Measurements from ENCODE around the gene DNAJA1.

The DNAJA1 gene

GRCh38 chr9:33029231-33029786 lies 4.2 kb downstream of the DNAJA1 start:
- no CpG with 5 or more reads among the region's 4 CpGs for WGBS (ENCODE audit: extremely low coverage, insufficient coverage, insufficient read length)
- Histone ChIP-seq H3K9me3 (ENCODE audit: insufficient read depth, low read depth, low read length) (no peaks in the 10 kb centered on the region), H3K79me1 (ENCODE audit: low read length) (peaks cover 12% of the 10 kb centered on the region), H4K12ac (ENCODE audit: low read depth, low read length) (no peak overlapping the region), H4K8ac (ENCODE audit: low read depth, low read length) (no peak overlapping the region), H2BK12ac (ENCODE audit: low read length) (no peak overlapping the region), H2BK5ac (ENCODE audit: low read depth, low read length, poor library complexity) (no peak overlapping the region), H3K4ac (ENCODE audit: low read depth, low read length) (peak overlapping the region; percentile 62), H3K14ac (ENCODE audit: low read length) (no peak overlapping the region), H3K27me3 (ENCODE audit: insufficient read depth, low read length) (no peaks in the 10 kb centered on the region), H4K91ac (ENCODE audit: low read depth, low read length) (no peak overlapping the region), H3K23ac (ENCODE audit: low read length) (no peak overlapping the region), H2AFZ (ENCODE audit: insufficient read depth, low read length, poor library complexity) (no peak overlapping the region), H3K79me2 (ENCODE audit: control insufficient read depth, insufficient read depth, low read length, poor library complexity) (peaks cover 21% of the 10 kb centered on the region), H2AK5ac (ENCODE audit: low read length) (no peak overlapping the region), H3K4me3 (ENCODE audit: low read depth, low read length) (no peak overlapping the region), H3K9ac (ENCODE audit: low read length) (no peak overlapping the region), H3K27ac (ENCODE audit: low read depth, low read length) (no peak overlapping the region), H3K4me1 (ENCODE audit: control insufficient read depth in 1 of 2, insufficient read depth in 2 of 2, low read length in 2 of 2) (no peaks in the 10 kb centered on the region), H2BK120ac (ENCODE audit: insufficient read depth, low read length, poor library complexity) (no peak overlapping the region), H3K36me3 (ENCODE audit: control insufficient read depth in 1 of 2, insufficient read depth in 2 of 2, low read length in 2 of 2) (peaks cover 18 to 28% of the 10 kb centered on the region in 2 experiments), H3K4me2 (ENCODE audit: low read length) (no peak overlapping the region), H3K18ac (ENCODE audit: low read length) (no peak overlapping the region)
- peak; percentile 54 to 95 for DNase-seq

- Histone ChIP-seq H3K14ac (ENCODE audit: low read length) (no peak overlapping the region), H4K8ac (ENCODE audit: low read depth, low read length) (no peak overlapping the region), H3K36me3 (ENCODE audit: control insufficient read depth in 1 of 2, insufficient read depth in 2 of 2, low read length in 2 of 2) (peaks cover 23 to 35% of the 10 kb centered on the region in 2 experiments), H3K9ac (ENCODE audit: low read length) (no peak overlapping the region), H3K79me1 (ENCODE audit: low read length) (peaks cover 5% of the 10 kb centered on the region), H2BK120ac (ENCODE audit: insufficient read depth, low read length, poor library complexity) (no peak overlapping the region), H3K27me3 (ENCODE audit: insufficient read depth, low read length) (no peaks in the 10 kb centered on the region), H3K4me2 (ENCODE audit: low read length) (no peak overlapping the region), H3K27ac (ENCODE audit: low read depth, low read length) (no peak overlapping the region), H2BK12ac (ENCODE audit: low read length) (no peak overlapping the region), H2BK5ac (ENCODE audit: low read depth, low read length, poor library complexity) (no peak overlapping the region), H4K12ac (ENCODE audit: low read depth, low read length) (no peak overlapping the region), H3K4me1 (ENCODE audit: control insufficient read depth in 1 of 2, insufficient read depth in 2 of 2, low read length in 2 of 2) (no peaks in the 10 kb centered on the region), H3K79me2 (ENCODE audit: control insufficient read depth, insufficient read depth, low read length, poor library complexity) (peaks cover 14% of the 10 kb centered on the region), H3K18ac (ENCODE audit: low read length) (no peak overlapping the region), H2AK5ac (ENCODE audit: low read length) (no peak overlapping the region), H3K23ac (ENCODE audit: low read length) (no peak overlapping the region), H4K91ac (ENCODE audit: low read depth, low read length) (no peak overlapping the region), H2AFZ (ENCODE audit: insufficient read depth, low read length, poor library complexity) (no peak overlapping the region), H3K4ac (ENCODE audit: low read depth, low read length) (no peak overlapping the region), H3K9me3 (ENCODE audit: insufficient read depth, low read depth, low read length) (no peaks in the 10 kb centered on the region), H3K4me3 (ENCODE audit: low read depth, low read length) (no peak overlapping the region)
- 100% methylated on average over 2 of the region's 5 CpGs for WGBS (ENCODE audit: extremely low coverage, insufficient coverage, insufficient read length)
- peak in 1 of 2 donors; percentile 27 for DNase-seq
Observed at GRCh38 chr9:33030285-33030684, 5.2 kb downstream of the DNAJA1 start.

GRCh38 chr9:33032292-33032691 lies 7.2 kb downstream of the DNAJA1 start:
- no peak overlapping the region for H2BK5ac ChIP-seq (ENCODE audit: low read depth, low read length, poor library complexity)
- H3K4me1 ChIP-seq (ENCODE audit: control insufficient read depth in 1 of 2, insufficient read depth in 2 of 2, low read length in 2 of 2): no peaks in the 10 kb centered on the region
- no peak overlapping the region for H3K4me2 ChIP-seq (ENCODE audit: low read length)
- H2AK5ac ChIP-seq (ENCODE audit: low read length): no peak overlapping the region
- peaks cover 31 to 52% of the 10 kb centered on the region in 2 experiments for H3K36me3 ChIP-seq (ENCODE audit: control insufficient read depth in 1 of 2, insufficient read depth in 2 of 2, low read length in 2 of 2)
- DNase-seq: peak in 1 of 2 donors; percentile 38
- H3K9me3 ChIP-seq (ENCODE audit: insufficient read depth, low read depth, low read length): no peaks in the 10 kb centered on the region
- H3K4me3 ChIP-seq (ENCODE audit: low read depth, low read length): no peak overlapping the region
- peaks cover 3% of the 10 kb centered on the region for H3K79me2 ChIP-seq (ENCODE audit: control insufficient read depth, insufficient read depth, low read length, poor library complexity)
- no peak overlapping the region for H3K27ac ChIP-seq (ENCODE audit: low read depth, low read length)
- no peak overlapping the region for H2BK120ac ChIP-seq (ENCODE audit: insufficient read depth, low read length, poor library complexity)
- H2BK12ac ChIP-seq (ENCODE audit: low read length): no peak overlapping the region
- H3K4ac ChIP-seq (ENCODE audit: low read depth, low read length): no peak overlapping the region
- no peak overlapping the region for H4K12ac ChIP-seq (ENCODE audit: low read depth, low read length)
- no peak overlapping the region for H3K23ac ChIP-seq (ENCODE audit: low read length)
- no peak overlapping the region for H3K18ac ChIP-seq (ENCODE audit: low read length)
- no peak overlapping the region for H3K14ac ChIP-seq (ENCODE audit: low read length)
- H2AFZ ChIP-seq (ENCODE audit: insufficient read depth, low read length, poor library complexity): no peak overlapping the region
- H3K79me1 ChIP-seq (ENCODE audit: low read length): no peaks in the 10 kb centered on the region
- H3K27me3 ChIP-seq (ENCODE audit: insufficient read depth, low read length): no peaks in the 10 kb centered on the region
- H4K91ac ChIP-seq (ENCODE audit: low read depth, low read length): no peak overlapping the region
- no peak overlapping the region for H4K8ac ChIP-seq (ENCODE audit: low read depth, low read length)
- H3K9ac ChIP-seq (ENCODE audit: low read length): no peak overlapping the region
- no CpG with 5 or more reads among the region's 1 CpG for WGBS (ENCODE audit: extremely low coverage, insufficient coverage, insufficient read length)

- Histone ChIP-seq H3K27me3 (ENCODE audit: insufficient read depth, low read length) (no peaks in the 10 kb centered on the region), H3K4me3 (ENCODE audit: low read depth, low read length) (no peak overlapping the region), H3K79me1 (ENCODE audit: low read length) (no peaks in the 10 kb centered on the region), H2AFZ (ENCODE audit: insufficient read depth, low read length, poor library complexity) (no peak overlapping the region), H4K91ac (ENCODE audit: low read depth, low read length) (no peak overlapping the region), H3K36me3 (ENCODE audit: control insufficient read depth in 1 of 2, insufficient read depth in 2 of 2, low read length in 2 of 2) (peaks cover 28 to 50% of the 10 kb centered on the region in 2 experiments), H4K12ac (ENCODE audit: low read depth, low read length) (no peak overlapping the region), H3K4me2 (ENCODE audit: low read length) (no peak overlapping the region), H2BK5ac (ENCODE audit: low read depth, low read length, poor library complexity) (no peak overlapping the region), H2BK12ac (ENCODE audit: low read length) (no peak overlapping the region), H3K14ac (ENCODE audit: low read length) (no peak overlapping the region), H3K9ac (ENCODE audit: low read length) (no peak overlapping the region), H3K4me1 (ENCODE audit: control insufficient read depth in 1 of 2, insufficient read depth in 2 of 2, low read length in 2 of 2) (no peaks in the 10 kb centered on the region), H3K9me3 (ENCODE audit: insufficient read depth, low read depth, low read length) (no peaks in the 10 kb centered on the region), H3K23ac (ENCODE audit: low read length) (no peak overlapping the region), H2AK5ac (ENCODE audit: low read length) (no peak overlapping the region), H3K18ac (ENCODE audit: low read length) (no peak overlapping the region), H3K4ac (ENCODE audit: low read depth, low read length) (no peak overlapping the region), H3K79me2 (ENCODE audit: control insufficient read depth, insufficient read depth, low read length, poor library complexity) (no peaks in the 10 kb centered on the region), H2BK120ac (ENCODE audit: insufficient read depth, low read length, poor library complexity) (no peak overlapping the region), H3K27ac (ENCODE audit: low read depth, low read length) (no peak overlapping the region), H4K8ac (ENCODE audit: low read depth, low read length) (no peak overlapping the region)
- peak in 1 of 2 donors; percentile 57 for DNase-seq
- WGBS (ENCODE audit: extremely low coverage, insufficient coverage, insufficient read length): no CpG with 5 or more reads among the region's 5 CpGs
Observed at GRCh38 chr9:33032865-33033264, 7.8 kb downstream of the DNAJA1 start.
